ENCODE measurements around the gene AKT2.

AKT2 gene

DNA sequence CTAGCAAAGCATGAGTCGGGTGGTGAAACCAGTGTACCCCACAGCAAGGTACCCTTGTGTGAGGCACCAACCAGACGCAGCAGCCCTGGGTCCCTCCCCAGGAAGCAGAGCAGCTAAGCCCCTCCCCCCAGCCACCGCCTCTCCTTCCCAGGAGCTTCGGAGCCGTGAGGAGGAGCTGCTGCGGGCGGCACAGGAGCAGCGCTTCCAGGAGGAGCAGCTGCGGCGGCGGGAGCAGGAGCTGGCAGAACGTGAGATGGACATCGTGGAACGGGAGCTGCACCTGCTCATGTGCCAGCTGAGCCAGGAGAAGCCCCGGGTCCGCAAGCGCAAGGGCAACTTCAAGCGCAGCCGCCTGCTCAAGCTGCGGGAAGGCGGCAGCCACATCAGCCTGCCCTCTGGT is 79.4 kb downstream of the AKT2 start:
- no peak for DNase-seq (ENCODE audit: low read depth in 2 of 2)
- H3K4me3 ChIP-seq (replicated peaks in 1 of 2; ENCODE audit: low read depth in 2 of 2, low read length in 2 of 2): no peak overlapping the region
- TF ChIP-seq, protein P1, sequence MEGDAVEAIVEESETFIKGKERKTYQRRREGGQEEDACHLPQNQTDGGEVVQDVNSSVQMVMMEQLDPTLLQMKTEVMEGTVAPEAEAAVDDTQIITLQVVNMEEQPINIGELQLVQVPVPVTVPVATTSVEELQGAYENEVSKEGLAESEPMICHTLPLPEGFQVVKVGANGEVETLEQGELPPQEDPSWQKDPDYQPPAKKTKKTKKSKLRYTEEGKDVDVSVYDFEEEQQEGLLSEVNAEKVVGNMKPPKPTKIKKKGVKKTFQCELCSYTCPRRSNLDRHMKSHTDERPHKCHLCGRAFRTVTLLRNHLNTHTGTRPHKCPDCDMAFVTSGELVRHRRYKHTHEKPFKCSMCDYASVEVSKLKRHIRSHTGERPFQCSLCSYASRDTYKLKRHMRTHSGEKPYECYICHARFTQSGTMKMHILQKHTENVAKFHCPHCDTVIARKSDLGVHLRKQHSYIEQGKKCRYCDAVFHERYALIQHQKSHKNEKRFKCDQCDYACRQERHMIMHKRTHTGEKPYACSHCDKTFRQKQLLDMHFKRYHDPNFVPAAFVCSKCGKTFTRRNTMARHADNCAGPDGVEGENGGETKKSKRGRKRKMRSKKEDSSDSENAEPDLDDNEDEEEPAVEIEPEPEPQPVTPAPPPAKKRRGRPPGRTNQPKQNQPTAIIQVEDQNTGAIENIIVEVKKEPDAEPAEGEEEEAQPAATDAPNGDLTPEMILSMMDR (IDR thresholded peaks at IDR 0.05; ENCODE audit: low read depth, low read length): no peak

DNA sequence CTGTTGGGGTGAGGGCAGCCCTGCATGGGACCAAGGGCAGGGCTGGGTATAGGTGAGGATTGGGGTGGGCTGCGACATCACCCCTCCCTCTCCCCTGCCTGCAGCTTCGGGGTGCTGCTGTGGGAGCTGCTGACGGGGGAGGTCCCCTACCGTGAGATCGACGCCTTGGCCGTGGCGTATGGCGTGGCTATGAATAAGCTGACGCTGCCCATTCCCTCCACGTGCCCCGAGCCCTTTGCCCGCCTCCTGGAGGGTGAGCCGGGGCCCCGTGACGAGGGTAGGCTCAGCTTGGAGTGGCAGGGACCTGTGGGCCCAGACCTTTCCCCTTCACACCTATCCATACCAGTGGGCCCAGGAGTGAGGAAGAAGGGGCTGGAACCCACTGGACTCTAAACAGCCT is 80.8 kb downstream of the AKT2 start:
- DNase-seq (ENCODE audit: low read depth in 2 of 2): no peak
- H3K4me3 ChIP-seq (replicated peaks in 1 of 2; ENCODE audit: low read depth in 2 of 2, low read length in 2 of 2): no peak overlapping the region
- TF ChIP-seq, protein P1 (IDR thresholded peaks at IDR 0.05; ENCODE audit: low read depth, low read length): no peak

DNA sequence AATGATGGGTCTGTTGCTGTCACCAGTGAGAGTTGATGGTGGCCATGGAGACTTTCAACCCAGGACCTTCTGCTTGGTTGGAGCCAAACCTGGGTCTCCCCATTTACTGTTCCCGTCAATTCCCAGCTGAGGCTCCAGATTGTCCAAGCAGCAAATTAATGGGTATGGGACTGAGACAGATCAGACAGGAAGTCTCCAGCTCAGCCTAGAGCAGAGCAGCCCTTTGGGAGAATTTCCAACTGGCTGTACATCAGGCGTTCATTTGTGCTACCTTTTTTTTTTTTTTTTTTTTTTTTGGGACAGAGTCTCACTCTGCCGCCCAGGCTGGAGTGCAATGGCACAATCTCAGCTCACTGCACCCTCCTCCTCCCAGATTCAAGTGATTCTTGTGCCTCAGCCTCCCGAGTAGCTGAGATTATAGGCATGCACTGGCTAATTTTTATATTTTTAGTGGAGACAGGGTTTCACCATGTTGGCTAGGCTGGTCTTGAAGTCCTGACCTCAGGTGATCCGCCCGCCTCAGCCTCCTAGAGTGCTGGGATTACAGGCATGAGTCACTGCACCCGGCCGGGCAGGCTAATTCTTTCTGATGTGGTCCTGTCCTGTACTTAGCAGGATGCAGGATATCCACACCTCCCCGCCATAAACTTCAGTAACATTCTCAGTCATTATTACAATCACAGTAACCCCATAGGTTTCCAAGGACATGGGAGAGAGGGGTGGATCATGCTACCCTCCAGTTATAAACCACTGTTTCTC is 84.6 kb downstream of the AKT2 start:
- TF ChIP-seq, protein P1 (IDR thresholded peaks at IDR 0.05; ENCODE audit: low read depth, low read length): no peak
- DNase-seq (ENCODE audit: low read depth in 2 of 2): no peak
- H3K4me3 ChIP-seq (replicated peaks in 1 of 2; ENCODE audit: low read depth in 2 of 2, low read length in 2 of 2): no peak overlapping the region

DNA sequence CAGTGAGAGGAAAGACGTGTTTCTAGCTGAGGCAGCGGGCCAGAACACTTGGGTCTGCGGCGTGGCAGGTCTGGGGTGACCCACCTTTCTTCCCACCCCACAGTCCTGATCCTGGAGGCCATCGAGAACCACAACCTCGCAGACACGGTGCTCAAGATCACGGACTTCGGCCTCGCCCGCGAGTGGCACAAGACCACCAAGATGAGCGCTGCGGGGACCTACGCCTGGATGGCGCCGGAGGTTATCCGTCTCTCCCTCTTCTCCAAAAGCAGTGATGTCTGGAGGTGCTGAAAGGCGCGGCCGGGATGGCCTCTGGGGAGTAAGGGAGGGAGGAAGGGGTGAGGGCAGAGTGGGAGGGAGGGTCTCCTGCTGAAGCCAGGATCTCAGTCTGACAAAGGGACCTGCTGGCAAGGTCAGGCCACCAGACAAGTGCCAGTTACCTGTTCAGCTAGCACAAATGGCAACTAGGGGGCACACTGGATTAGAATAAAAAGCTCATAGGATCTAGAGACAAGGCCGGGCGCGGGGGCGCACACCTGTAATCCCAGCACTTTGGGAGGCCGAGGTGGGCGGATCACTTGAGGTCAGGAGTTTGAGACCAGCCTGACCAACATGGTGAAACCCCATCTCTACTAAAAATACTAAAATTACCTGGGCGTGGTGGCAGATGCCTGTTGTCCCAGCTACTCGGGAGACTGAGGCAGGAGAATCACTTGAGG is 86.7 kb downstream of the AKT2 start:
- TF ChIP-seq, protein P1 (IDR thresholded peaks at IDR 0.05; ENCODE audit: low read depth, low read length): no peak
- H3K4me3 ChIP-seq (replicated peaks in 1 of 2; ENCODE audit: low read depth in 2 of 2, low read length in 2 of 2): no peak overlapping the region
- no peak for DNase-seq (ENCODE audit: low read depth in 2 of 2)

DNA sequence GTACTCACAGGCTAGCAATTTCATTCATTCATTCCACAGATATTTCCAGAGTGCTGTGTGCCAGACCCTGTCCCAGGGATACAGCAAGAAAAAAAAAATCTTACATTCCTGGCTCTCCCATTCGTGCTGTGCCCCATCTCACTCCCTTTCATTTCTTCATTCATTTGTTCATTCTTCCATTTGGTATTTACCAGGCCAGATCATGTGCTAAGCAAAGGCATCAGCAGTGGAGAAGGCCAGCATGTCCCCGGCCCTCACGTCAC is 91.6 kb downstream of the AKT2 start:
- peak; percentile 18 for DNase-seq (ENCODE audit: low read depth in 2 of 2)
- no peak overlapping the region for H3K4me3 ChIP-seq (replicated peaks in 1 of 2; ENCODE audit: low read depth in 2 of 2, low read length in 2 of 2)
- TF ChIP-seq, protein P1 (IDR thresholded peaks at IDR 0.05; ENCODE audit: low read depth, low read length): no peak

DNA sequence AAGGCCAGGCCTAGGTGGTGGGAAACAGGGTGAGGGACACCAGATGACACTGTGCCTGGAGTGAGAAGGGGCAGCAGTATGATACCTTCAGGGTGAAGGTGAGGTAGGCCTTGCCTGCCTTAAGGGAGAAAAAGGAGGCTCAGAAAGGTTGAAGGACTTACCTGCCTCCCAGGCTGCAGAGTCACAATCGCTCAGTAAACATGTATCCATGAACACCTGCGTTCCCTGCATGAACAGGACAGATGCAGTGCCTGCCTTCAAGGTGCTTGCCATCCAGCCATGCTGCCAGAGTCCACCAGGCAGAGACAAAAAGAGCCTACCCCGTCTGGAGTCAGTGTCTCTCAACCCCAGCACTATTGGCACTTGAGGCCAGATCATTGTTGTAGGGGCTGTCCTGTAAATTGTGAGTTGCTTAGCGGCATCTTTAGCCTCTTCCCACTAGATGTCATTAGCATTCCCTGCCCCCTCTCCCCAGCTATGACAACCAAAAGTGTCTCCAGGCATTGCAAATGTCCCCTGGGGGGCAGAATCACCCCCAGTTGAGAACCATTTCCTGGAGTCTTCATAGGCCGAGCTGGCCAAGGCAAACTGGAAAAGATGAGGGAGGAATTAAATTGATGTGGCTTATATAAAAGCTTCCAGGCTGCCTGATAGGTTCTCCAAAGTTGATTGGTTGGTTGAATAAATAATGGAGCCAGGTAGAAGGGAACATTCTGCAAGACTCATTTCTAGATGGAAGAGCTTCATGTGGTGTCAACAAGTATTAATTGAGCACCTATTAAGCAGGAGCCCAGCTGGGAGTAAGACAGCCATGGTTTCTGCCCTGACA is 92.2 kb downstream of the AKT2 start:
- DNase-seq (ENCODE audit: low read depth in 2 of 2): no peak
- TF ChIP-seq, protein P1 (IDR thresholded peaks at IDR 0.05; ENCODE audit: low read depth, low read length): no peak
- H3K4me3 ChIP-seq (replicated peaks in 1 of 2; ENCODE audit: low read depth in 2 of 2, low read length in 2 of 2): peak overlapping the region in 1 of 2 donors; percentile 86
